ENCODE data around the gene ASPSCR1. TPM values are rescaled to one million over a fixed set of nuclear protein-coding genes. Genes with fewer than 3 reads are reported as not detected.

ASPSCR1 gene
- total RNA-seq, 3 donors from 2014 or later = 15.4 to 31.8 (median 17.9) TPM

DNA sequence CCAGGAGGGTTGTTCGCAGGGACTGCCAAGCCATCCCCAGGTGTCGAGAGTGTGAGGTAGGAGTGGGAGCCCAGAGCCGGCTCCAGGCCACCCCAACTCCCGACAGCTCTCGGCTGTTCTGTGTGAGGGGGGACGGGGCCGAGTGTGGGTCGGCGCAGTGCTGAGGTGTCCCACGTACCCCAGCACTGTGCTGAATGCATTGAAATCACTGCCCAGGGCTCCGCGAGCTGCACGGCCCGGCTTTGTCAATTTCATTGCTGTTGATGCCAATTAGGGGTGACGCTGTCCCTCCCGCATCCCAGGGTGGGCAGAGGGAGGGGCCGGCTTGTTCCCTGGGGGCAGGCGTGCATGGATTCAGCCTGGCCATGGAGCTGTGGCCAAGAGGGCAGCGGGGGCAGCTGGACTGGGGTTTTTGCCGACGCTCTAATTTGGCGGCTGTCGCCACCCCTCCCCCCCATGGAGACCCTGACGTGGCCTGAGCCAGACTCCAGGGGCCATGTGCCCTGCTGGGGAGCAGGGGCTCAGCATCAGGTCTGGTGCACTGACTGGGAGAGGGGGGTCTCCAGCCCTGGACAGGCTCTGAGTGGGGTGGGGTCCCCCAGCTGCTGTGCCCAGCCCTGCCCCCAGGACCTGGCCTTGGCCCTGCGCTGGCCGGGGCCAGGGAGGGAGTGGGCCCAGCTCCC lies 31.0 kb downstream of the ASPSCR1 start:
- H3K36me3 ChIP-seq = no peaks in the 10 kb centered on the region
- no peak for DNase-seq (ENCODE audit: low spot score in 2 of 2)
- H3K9me3 ChIP-seq = no peaks in the 10 kb centered on the region
- intact Hi-C loops (cut with DNase I; ENCODE audit: low total_unique reads) = loop anchor here (5.0 kb wide), 1 partner anchor 116 kb away; the partner anchor contains the start of genes ALYREF and ANAPC11
- TF ChIP-seq POLR2AphosphoS5 (IDR thresholded peaks at IDR 0.05) (no peak), POLR2A (IDR thresholded peaks at IDR 0.05) (no peak)
- TF ChIP-seq, protein P1, sequence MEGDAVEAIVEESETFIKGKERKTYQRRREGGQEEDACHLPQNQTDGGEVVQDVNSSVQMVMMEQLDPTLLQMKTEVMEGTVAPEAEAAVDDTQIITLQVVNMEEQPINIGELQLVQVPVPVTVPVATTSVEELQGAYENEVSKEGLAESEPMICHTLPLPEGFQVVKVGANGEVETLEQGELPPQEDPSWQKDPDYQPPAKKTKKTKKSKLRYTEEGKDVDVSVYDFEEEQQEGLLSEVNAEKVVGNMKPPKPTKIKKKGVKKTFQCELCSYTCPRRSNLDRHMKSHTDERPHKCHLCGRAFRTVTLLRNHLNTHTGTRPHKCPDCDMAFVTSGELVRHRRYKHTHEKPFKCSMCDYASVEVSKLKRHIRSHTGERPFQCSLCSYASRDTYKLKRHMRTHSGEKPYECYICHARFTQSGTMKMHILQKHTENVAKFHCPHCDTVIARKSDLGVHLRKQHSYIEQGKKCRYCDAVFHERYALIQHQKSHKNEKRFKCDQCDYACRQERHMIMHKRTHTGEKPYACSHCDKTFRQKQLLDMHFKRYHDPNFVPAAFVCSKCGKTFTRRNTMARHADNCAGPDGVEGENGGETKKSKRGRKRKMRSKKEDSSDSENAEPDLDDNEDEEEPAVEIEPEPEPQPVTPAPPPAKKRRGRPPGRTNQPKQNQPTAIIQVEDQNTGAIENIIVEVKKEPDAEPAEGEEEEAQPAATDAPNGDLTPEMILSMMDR (IDR thresholded peaks at IDR 0.05) = no peak
- H3K27me3 ChIP-seq = no peaks in the 10 kb centered on the region
- H3K27ac ChIP-seq = no peak overlapping the region
- no peak overlapping the region for H3K4me3 ChIP-seq
- H3K4me1 ChIP-seq = peaks cover 2% of the 10 kb centered on the region in 2 donors

DNA sequence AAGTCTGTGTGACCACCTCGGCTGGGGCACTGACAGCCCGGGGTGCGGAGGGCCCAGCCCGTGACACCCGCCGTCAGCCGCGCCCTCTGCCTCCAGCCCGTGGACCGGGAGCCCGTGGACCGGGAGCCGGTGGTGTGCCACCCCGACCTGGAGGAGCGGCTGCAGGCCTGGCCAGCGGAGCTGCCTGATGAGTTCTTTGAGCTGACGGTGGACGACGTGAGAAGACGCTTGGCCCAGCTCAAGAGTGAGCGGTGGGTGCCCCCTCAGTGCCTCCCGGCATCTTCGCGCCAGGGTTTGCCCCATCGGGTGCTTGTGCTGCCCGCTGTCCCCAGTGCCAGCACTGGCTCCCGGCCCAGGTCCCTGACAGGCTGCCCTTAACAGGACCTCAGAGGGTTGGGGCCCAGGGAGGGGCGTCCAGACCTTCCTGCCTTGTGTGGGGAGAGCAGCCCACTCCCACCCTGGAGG lies 31.5 kb downstream of the ASPSCR1 start:
- no peak overlapping the region for H3K4me3 ChIP-seq
- H3K36me3 ChIP-seq = no peaks in the 10 kb centered on the region
- TF ChIP-seq POLR2A (IDR thresholded peaks at IDR 0.05) (no peak), POLR2AphosphoS5 (IDR thresholded peaks at IDR 0.05) (no peak)
- TF ChIP-seq, protein P1 (IDR thresholded peaks at IDR 0.05) = no peak
- H3K4me1 ChIP-seq = no peaks in the 10 kb centered on the region
- H3K9me3 ChIP-seq = no peaks in the 10 kb centered on the region
- DNase-seq (ENCODE audit: low spot score in 2 of 2) = no peak
- intact Hi-C loops (cut with DNase I; ENCODE audit: low total_unique reads) = loop anchor here (5.0 kb wide), 1 partner anchor 117 kb away; the partner anchor contains the start of genes ALYREF and ANAPC11
- no peaks in the 10 kb centered on the region for H3K27me3 ChIP-seq
- no peak overlapping the region for H3K27ac ChIP-seq

DNA sequence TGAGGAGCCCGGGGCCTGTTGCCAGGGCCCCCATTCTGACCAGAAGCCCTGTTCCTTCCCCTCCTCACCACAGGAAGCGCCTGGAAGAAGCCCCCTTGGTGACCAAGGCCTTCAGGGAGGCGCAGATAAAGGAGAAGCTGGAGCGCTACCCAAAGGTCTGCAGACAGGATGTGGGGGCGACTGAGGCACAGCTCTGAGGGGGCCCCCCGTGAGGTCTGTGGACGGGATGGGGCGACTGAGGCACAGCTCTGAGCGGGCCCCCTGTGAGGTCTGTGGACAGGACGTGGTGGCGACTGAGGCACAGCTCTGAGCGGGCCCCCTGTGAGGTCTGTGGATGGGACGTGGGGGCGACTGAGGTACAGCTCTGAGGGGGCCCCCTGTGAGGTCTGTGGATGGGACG lies 32.0 kb downstream of the ASPSCR1 start:
- no peak overlapping the region for H3K4me3 ChIP-seq
- no peaks in the 10 kb centered on the region for H3K36me3 ChIP-seq
- TF ChIP-seq POLR2AphosphoS5 (IDR thresholded peaks at IDR 0.05) = no peak
- TF ChIP-seq, protein P1 (IDR thresholded peaks at IDR 0.05) = no peak
- no peak for TF ChIP-seq POLR2A (IDR thresholded peaks at IDR 0.05)
- H3K4me1 ChIP-seq = no peaks in the 10 kb centered on the region
- no peak overlapping the region for H3K27ac ChIP-seq
- intact Hi-C loops (cut with DNase I; ENCODE audit: low total_unique reads) = loop anchor here (5.0 kb wide), 1 partner anchor 117 kb away; the partner anchor contains the start of genes ALYREF and ANAPC11
- H3K9me3 ChIP-seq = no peaks in the 10 kb centered on the region
- H3K27me3 ChIP-seq = no peaks in the 10 kb centered on the region
- no peak for DNase-seq (ENCODE audit: low spot score in 2 of 2)

DNA sequence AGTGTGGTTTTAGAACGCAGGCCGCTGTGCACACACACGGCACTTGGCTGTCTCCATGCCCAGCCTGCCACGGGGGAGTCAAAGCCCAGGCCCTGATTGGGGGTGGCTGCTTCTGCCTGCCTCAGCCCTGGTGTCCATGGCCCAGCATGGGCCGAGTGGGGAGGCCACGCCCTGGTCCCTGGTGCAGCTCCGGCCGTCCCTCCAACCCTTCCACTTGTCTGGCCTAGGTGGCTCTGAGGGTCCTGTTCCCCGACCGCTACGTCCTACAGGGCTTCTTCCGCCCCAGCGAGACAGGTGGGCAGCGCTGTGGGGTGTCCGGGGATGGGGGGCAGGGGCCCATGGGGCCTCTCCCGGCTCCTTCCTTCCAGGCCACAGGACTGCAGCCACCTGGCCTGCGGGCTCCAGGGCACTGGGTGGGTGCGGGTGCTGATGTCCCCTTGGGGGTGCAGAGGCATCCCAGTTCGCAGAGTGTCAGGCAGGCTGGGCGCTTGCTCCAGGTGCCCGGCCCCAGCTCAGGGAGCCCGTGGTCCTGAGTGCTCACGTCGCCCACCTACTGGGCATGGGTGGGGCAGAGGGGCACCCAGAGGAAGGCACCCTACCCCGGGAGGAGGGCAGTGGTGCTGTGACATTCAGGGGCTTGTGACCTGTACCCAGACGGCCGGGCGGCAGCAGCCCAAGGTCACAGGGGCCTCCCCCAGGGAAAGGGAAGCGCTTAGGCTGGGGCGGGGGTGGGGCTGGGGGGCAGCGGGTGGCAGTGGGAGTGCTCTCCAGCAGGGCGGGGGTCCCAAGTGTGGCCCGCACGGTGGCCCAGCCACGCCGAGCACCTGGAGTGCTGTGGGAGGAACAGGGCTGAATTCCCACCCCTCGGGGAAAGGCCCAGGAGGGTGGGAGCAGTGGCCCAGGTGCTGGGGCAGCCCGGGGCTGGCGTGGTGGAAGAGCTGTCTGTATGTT lies 33.4 kb downstream of the ASPSCR1 start:
- Histone ChIP-seq H3K4me1 (no peaks in the 10 kb centered on the region), H3K27ac (no peak overlapping the region), H3K9me3 (no peaks in the 10 kb centered on the region), H3K4me3 (no peak overlapping the region), H3K27me3 (no peaks in the 10 kb centered on the region), H3K36me3 (no peaks in the 10 kb centered on the region)
- intact Hi-C loops (cut with DNase I; ENCODE audit: low total_unique reads) = no loop called here
- TF ChIP-seq POLR2A (IDR thresholded peaks at IDR 0.05) = no peak
- no peak for TF ChIP-seq POLR2AphosphoS5 (IDR thresholded peaks at IDR 0.05)
- TF ChIP-seq, protein P1 (IDR thresholded peaks at IDR 0.05) = no peak
- DNase-seq (ENCODE audit: low spot score in 2 of 2) = no peak
